MV-4-11 (cell line): ENCODE data around the gene GET4.
"Not testable (repeated sequence)": the region's sequence is repeated elsewhere in the genome, so short reads cannot be mapped to it uniquely, and the experiment has no call there.

ENCODE experiments used
- DNase-seq: peaks from one replicate; lab custom pipeline; 2025; lab: John Stamatoyannopoulos, UW

The GET4 gene

GRCh38 chr7:930975-931758, 54.8 kb downstream of the GET4 start:
- peak; percentile 82 for DNase-seq

- DNase-seq, result no peak
These were observed 55.7 kb downstream of the GET4 start for GRCh38 chr7:931871-932650.

- DNase-seq, result no peak
These were observed 56.3 kb downstream of the GET4 start for GRCh38 chr7:932651-932975.

- DNase-seq, result no peak
These were observed 58.3 kb downstream of the GET4 start for GRCh38 chr7:934469-935163.

DNA sequence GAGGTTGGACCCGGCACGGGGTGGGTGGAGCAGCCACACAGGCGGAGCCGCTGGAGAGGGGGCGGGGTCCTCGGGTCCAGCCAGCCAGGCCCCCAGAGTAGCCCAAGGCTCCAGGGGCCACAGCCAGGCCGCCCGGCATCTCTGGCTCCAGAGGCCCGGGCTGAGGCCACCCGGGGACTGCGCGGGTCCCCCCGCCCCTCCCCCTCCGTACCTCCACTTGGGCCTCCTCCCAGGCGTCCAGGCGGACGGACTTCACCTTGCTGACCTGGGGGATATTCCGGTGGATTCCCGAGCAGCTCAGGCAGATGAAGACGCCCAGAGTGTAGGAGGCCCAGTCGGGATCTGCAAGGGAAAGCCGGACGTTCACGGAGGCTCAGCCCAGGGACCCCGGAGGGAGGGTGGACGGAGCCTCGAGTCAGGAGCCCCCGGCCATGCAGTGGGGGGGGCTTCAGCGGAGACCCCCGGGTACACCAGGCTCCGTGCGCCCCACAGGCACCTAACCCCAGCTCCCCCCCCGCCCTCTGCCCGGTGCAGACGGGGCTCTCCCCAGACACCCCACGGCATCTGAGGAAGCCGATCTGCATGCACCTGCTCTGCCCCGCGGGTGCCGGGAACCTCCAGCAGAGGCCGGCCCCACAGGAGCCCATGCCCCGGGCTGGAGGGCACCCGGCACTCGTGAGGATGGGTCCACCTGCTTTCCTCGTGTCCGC, 59.0 kb downstream of the GET4 start:
- no peak for DNase-seq

GRCh38 chr7:935874-936385, 59.6 kb downstream of the GET4 start:
- DNase-seq, result no peak

GRCh38 chr7:936386-937054, 60.2 kb downstream of the GET4 start:
- DNase-seq, result peak; percentile 61

GRCh38 chr7:937856-938484, 61.6 kb downstream of the GET4 start:
- no peak for DNase-seq

DNA sequence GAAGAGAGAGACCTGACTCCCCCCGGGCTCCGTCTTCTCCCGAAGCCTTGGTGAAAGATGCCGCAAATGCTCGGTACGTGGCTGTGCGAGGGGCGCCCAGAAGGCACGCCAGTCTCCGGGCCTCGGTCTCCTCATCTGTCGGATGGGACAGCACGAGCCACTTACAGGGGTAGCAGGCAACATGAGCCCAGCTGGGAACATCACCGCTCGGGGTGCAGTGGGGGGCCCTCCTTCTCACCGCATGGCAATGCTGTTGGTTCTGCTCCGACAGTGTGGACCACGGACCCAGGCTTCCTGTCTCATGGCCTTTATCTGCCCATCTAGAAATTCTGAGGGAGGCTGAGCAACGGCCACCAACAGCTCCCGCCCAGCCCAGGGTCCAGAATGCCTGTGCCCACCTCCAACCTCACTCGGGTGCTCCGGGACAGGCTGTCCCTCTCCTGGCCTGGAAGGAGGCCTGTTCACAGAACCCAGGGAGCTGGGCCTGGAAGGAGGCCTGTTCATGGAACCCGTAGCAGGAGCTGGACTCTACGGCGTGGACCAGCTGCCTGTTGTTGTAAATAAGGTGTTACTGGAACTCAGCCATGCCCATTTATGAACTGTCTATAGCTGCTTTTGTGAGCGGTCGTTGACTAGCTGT, 62.3 kb downstream of the GET4 start:
- no peak for DNase-seq

DNA sequence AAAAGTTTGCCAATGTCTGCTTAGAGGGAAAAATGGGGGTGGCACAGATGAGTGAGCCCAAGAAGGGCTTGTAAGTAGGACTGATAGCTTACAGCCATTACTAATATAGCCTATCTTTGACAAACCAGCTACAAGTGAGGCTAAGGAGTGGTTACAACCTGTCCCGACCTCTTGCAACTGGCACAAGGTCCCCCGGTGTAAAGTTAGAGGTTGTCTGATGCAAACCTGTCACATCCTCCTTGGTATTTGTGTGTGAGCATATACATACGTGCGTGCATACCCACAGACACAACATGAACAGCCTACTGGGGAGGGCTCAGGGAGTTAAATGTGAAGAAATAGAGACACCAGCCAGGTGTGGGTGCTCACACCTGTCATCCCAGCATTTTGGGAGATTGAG, 63.5 kb downstream of the GET4 start:
- DNase-seq, result no peak

- DNase-seq, result no peak
These were observed 64.5 kb downstream of the GET4 start for GRCh38 chr7:940599-941408.

GRCh38 chr7:943793-944192, 67.4 kb downstream of the GET4 start:
- not testable (repeated sequence) for DNase-seq

- DNase-seq, result no peak
These were observed 68.4 kb downstream of the GET4 start for GRCh38 chr7:944744-945143.

- DNase-seq, result no peak
These were observed 68.8 kb downstream of the GET4 start for GRCh38 chr7:945147-945555.

DNA sequence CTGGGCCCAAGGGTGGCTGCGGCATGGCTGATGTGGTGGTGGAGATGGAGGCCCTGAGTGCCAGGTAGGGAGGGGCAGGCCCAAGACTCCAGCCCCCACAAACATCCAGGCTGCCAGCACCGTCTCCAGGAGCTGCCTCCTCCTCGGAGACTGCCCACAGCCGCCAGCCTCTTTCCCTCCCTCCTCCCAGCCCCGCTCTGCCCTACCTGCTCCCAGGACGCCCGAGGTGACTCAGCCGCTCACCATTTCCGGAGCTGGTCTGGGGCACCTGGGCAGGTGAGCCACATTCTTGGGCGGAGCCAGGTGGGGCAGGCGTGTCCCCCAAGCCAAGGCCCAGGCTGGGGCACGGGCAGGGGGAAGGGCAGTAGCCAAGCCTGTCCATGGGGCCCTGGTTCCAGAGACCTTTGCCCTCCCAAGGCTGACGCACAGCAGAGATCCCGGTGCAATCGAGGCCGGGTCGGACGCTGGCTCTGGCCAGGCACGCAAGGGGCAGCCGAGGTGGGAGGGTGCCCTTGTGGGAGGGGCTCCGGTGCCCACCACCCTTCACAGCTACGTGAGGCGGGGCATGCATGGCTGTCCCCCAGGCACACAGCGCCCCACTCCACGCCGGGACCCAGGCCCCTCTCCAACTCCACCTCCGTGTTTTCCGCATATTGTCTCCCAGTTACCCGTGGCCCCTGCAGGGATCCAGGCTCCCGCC, 69.4 kb downstream of the GET4 start:
- DNase-seq, result no peak
